Suprapubic skin (tissue), 4 donors: Measurements from ENCODE around the gene AMBRA1. TPM values are rescaled to one million over a fixed set of nuclear protein-coding genes. Genes with fewer than 3 reads are reported as not detected.

Experiments used
- DNase-seq, 2 donors: peaks; one replicate each; pipeline ENCODE4 v3.0.0-alpha.2; 2019; ENCODE audit warnings: low spot score in 2 of 2
- H3K27ac ChIP-seq: fragments of 200-600 bp; sonication (generic); one replicate; pipeline ENCODE4 v1.5.1; 2019
- H3K27me3 ChIP-seq: fragments of 200-600 bp; sonication (generic); one replicate; pipeline ENCODE4 v1.5.1; 2019
- H3K36me3 ChIP-seq: fragments of 200-600 bp; sonication (generic); one replicate; pipeline ENCODE4 v1.5.1; 2019
- H3K4me1 ChIP-seq: fragments of 200-600 bp; sonication (generic); one replicate; pipeline ENCODE4 v1.5.1; 2019
- H3K4me3 ChIP-seq: fragments of 200-600 bp; sonication (generic); one replicate; pipeline ENCODE4 v1.5.1; 2019; ENCODE audit warnings: mild to moderate bottlenecking
- H3K9me3 ChIP-seq: fragments of 200-600 bp; sonication (generic); one replicate; pipeline ENCODE4 v1.5.1; 2019
- EP300 ChIP-seq: sonication (generic); formaldehyde crosslinking; IDR thresholded peaks from one replicate; pipeline ENCODE4 v1.6.1; 2017; ENCODE audit warnings: antibody characterized with exemption
- POLR2A ChIP-seq, 2 donors: fragments of 450-650 bp; IDR thresholded peaks; one replicate each; pipeline ENCODE4 v1.6.1; 2017; ENCODE audit warnings: antibody characterized with exemption in 2 of 2, mild to moderate bottlenecking in 2 of 2, moderate library complexity in 2 of 2
- POLR2AphosphoS5 ChIP-seq, 3 donors: sonication (generic); formaldehyde crosslinking; IDR thresholded peaks; one replicate each; pipeline ENCODE4 v1.6.1; 2017; ENCODE audit warnings: antibody characterized with exemption in 3 of 3
- WGBS: methylation state at CpG from one replicate; pipeline ENCODE4 v1.1.5; 2018; 5-methylcytosine and 5-hydroxymethylcytosine counted together
- total RNA-seq, 4 donors: library from RNA; depleted of rRNA; stranded (reverse); fragments of >200 nt; gene quantifications; one replicate each; pipeline ENCODE4 v1.1.0, GENCODE V29; 2016
- TF ChIP-seq, protein P1 (sequence below), 2 donors: fragments of 200-600 bp in 1 of 2; fragments of 450-650 bp in 1 of 2; sonication (generic) in 1 of 2; IDR thresholded peaks; one replicate each; pipeline ENCODE4 v1.5.1; 2016 to 2019; ENCODE audit warnings: antibody characterized with exemption in 2 of 2, mild to moderate bottlenecking in 1 of 2, moderate library complexity in 1 of 2

AMBRA1 gene
- total RNA-seq, 4 donors from 2014 or later: 38.6 to 63.2 (median 45.6) TPM

DNA sequence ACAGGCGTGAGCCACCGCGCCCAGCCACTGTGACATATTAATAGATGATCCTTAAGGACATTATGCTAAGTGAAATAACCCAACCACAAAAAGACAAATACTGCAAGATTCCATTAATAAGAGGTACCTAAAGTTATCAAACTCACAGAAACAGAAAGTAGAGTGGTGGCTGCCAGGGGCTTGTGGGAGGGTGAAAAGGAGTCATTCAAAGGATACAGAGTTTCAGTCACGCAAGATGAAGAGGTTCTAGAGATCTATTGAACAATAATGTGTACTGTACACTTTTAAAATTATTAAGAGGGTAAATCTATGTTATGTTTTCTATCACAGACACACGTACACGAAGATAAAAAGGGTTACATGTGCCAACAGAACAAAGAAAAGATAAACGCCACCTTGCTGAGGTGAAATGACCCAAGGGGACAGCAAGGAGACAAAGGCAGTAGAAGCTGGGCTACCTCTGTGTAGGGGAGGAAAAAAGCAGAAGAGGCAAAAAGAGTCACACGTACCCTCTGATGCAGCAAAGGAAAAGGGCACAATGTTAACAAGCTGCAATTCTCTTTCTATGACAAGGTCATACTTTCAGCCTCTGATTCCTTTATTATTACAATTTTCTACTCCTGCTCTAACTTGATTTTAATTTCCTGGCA lies 65.3 kb downstream of the AMBRA1 start:
- Histone ChIP-seq H3K27me3 (no peaks in the 10 kb centered on the region), H3K4me3 (no peak overlapping the region), H3K36me3 (no peaks in the 10 kb centered on the region), H3K4me1 (peaks cover 15% of the 10 kb centered on the region), H3K27ac (no peak overlapping the region), H3K9me3 (no peaks in the 10 kb centered on the region)
- no peak for DNase-seq
- WGBS: 85% methylated on average over 8 of the region's 8 CpGs
- TF ChIP-seq, protein P1, sequence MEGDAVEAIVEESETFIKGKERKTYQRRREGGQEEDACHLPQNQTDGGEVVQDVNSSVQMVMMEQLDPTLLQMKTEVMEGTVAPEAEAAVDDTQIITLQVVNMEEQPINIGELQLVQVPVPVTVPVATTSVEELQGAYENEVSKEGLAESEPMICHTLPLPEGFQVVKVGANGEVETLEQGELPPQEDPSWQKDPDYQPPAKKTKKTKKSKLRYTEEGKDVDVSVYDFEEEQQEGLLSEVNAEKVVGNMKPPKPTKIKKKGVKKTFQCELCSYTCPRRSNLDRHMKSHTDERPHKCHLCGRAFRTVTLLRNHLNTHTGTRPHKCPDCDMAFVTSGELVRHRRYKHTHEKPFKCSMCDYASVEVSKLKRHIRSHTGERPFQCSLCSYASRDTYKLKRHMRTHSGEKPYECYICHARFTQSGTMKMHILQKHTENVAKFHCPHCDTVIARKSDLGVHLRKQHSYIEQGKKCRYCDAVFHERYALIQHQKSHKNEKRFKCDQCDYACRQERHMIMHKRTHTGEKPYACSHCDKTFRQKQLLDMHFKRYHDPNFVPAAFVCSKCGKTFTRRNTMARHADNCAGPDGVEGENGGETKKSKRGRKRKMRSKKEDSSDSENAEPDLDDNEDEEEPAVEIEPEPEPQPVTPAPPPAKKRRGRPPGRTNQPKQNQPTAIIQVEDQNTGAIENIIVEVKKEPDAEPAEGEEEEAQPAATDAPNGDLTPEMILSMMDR (IDR thresholded peaks at IDR 0.05): no peak
- no peak for TF ChIP-seq POLR2AphosphoS5 (IDR thresholded peaks at IDR 0.05)
- no peak for TF ChIP-seq EP300
- no peak for TF ChIP-seq POLR2A (IDR thresholded peaks at IDR 0.05)

DNA sequence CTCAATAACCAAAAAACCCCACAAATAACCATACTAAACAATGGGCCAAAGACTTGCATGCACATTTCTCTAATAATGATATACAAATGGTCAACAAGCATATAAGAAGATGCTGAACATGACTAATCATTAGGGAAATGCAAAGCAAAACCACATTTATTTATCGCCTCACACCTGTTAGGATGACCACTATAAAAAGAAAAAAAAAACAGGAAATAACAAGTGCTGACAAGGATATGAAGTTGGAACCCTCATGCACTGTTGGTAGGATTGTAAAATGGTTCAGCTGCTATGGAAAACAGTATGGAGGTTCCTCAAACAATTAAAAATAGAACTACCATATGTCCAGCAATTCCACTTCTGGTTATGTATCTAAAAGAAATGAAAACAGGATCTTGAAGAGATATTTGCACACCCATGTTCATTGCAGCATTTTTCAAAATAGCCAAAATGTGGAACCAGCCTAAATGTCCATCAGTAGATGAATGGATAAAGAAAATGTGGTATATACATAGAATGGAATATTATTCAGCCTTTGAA lies 66.2 kb downstream of the AMBRA1 start:
- TF ChIP-seq POLR2A (IDR thresholded peaks at IDR 0.05) (no peak), POLR2AphosphoS5 (IDR thresholded peaks at IDR 0.05) (no peak), EP300 (no peak)
- TF ChIP-seq, protein P1 (IDR thresholded peaks at IDR 0.05): no peak
- WGBS: 89% methylated on average over 1 of the region's 1 CpG
- Histone ChIP-seq H3K4me3 (no peak overlapping the region), H3K36me3 (no peaks in the 10 kb centered on the region), H3K27me3 (no peaks in the 10 kb centered on the region), H3K9me3 (no peaks in the 10 kb centered on the region), H3K4me1 (peaks cover 15% of the 10 kb centered on the region), H3K27ac (no peak overlapping the region)
- no peak for DNase-seq

DNA sequence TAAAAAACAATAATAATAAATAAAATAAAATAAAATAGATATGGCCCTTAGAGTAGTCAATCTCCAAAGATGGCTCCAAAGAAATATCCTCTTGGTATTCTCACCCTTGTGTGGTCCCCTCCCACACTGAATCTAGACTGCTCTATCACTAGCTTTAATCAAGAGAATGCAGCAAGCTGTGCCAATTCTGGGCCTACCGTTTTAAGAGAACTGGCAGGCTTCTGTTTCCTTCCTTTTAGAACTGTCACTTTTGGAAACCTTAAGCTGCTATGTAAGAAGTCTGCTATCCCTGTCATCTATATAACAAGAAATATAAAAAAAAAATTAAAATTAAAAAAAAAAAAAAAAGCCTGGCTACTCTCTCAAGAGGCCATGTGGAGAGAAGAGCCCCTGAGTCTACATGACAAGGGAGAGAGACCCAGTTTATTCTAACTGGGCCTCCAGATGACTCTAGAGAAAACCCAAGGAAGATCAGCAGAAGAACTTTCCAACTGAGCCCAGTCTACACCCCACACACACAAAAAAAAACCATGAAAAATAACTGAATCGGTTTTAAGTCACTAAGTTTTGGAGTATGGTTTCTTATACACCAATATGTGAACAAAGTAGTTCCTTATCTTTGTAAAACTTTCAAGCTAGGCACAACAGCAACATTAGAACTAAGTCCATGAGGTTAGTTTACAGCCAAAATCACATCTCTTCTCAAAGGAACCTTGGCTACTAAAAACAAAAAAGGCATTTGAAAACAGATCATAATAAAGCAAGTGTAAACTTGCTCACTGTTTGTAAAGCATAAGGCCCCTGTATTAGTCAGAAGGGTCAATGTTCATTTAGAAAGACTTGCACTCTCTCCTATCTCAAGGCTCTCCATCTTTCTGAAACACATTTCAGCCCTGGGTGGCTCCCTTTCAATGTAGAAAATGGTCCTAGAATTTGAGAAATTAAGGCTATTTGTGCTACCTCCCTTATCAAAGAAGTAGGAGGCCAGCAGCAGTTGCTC lies 67.3 kb downstream of the AMBRA1 start:
- WGBS: 67% methylated on average over 2 of the region's 2 CpGs
- TF ChIP-seq, protein P1 (IDR thresholded peaks at IDR 0.05): no peak
- TF ChIP-seq POLR2A (IDR thresholded peaks at IDR 0.05) (no peak), EP300 (no peak), POLR2AphosphoS5 (IDR thresholded peaks at IDR 0.05) (no peak)
- Histone ChIP-seq H3K27me3 (no peaks in the 10 kb centered on the region), H3K4me3 (no peak overlapping the region), H3K36me3 (no peaks in the 10 kb centered on the region), H3K4me1 (peaks cover 22% of the 10 kb centered on the region), H3K27ac (no peak overlapping the region), H3K9me3 (no peaks in the 10 kb centered on the region)
- no peak for DNase-seq

DNA sequence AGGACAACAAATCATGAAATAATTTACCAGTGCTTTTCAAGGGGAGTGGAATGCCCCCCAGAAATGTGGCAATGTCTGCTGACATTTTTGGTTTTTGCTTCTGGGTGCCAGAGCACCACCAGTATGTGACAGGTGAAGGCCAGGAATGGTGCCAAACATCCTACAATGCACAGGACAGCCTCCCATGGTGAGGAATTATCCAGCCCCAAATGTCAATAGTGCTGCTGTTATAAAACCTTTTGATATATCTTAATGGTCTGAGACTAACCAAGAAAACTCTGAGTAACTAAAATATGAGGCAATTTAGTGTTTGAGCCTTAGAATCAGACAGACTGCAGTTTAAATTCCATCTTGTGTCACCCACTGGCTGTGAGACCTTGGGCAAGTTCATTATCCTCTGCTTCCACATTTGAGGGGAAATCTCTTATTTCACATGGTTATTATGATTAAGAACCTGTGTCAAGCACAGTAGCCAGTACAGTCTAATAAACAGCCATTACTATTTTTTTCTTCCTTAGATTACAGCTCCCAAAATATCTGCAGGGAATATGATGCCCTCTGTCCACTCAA lies 69.5 kb downstream of the AMBRA1 start:
- no peak for DNase-seq
- no peaks in the 10 kb centered on the region for H3K36me3 ChIP-seq
- H3K4me1 ChIP-seq: peaks cover 19% of the 10 kb centered on the region
- H3K27me3 ChIP-seq: no peaks in the 10 kb centered on the region
- no peak overlapping the region for H3K4me3 ChIP-seq
- TF ChIP-seq EP300 (no peak), POLR2AphosphoS5 (IDR thresholded peaks at IDR 0.05) (no peak), POLR2A (IDR thresholded peaks at IDR 0.05) (no peak)
- TF ChIP-seq, protein P1 (IDR thresholded peaks at IDR 0.05): no peak
- H3K27ac ChIP-seq: no peak overlapping the region
- no peaks in the 10 kb centered on the region for H3K9me3 ChIP-seq
